Thoracic aorta (tissue), 2 donors: ENCODE data around the gene DISP3. TPM values are rescaled to one million over a fixed set of nuclear protein-coding genes. Genes with fewer than 3 reads are reported as not detected.

Experiments
- ATAC-seq: fragments of 150-250 bp; one replicate; pipeline ENCODE4 v1.8.0; 2017; ENCODE audit warnings: low read depth; ENCODE audit not compliant: insufficient number of reproducible peaks, low FRiP score
- DNase-seq: peaks from one replicate; pipeline ENCODE4 v3.0.0-alpha.2; 2020; ENCODE audit warnings: low spot score
- H3K27ac ChIP-seq, 2 donors: fragments of 200-600 bp; sonication (generic); 1 replicate in 1 of 2; 2 replicates in 1 of 2; pipeline ENCODE4 v1.5.1; 2016; ENCODE audit warnings: mild to moderate bottlenecking in 2 of 2, moderate library complexity in 2 of 2
- H3K27me3 ChIP-seq: fragments of 200-600 bp; sonication (generic); replicated peaks from 2 replicates; pipeline ENCODE4 v1.6.0; 2016; ENCODE audit warnings: mild to moderate bottlenecking; ENCODE audit not compliant: insufficient read depth
- H3K36me3 ChIP-seq: fragments of 200-600 bp; sonication (generic); one replicate; pipeline ENCODE4 v1.5.1; 2016
- H3K4me1 ChIP-seq, 2 donors: fragments of 200-600 bp; sonication (generic); 1 replicate in 1 of 2; 2 replicates in 1 of 2; pipeline versions ENCODE4 v1.5.1 to v1.6.0; 2016; ENCODE audit warnings: low read depth in 2 of 2, mild to moderate bottlenecking in 1 of 2; ENCODE audit not compliant: control insufficient read depth in 1 of 2
- H3K4me3 ChIP-seq: fragments of 200-600 bp; sonication (generic); 2 replicates; pipeline ENCODE4 v1.5.1; 2016; ENCODE audit warnings: mild to moderate bottlenecking
- H3K9me3 ChIP-seq: fragments of 200-600 bp; sonication (generic); 2 replicates; pipeline ENCODE4 v1.5.1; 2016
- total RNA-seq, 2 donors: library from RNA; depleted of rRNA; stranded (reverse); fragments of >200 nt; gene quantifications; one replicate each; pipeline versions ENCODE4 v1.1.0 to v1.2.3, GENCODE V29; 2016
- TF ChIP-seq, protein P1 (sequence below): fragments of 200-600 bp; sonication (generic); IDR thresholded peaks from one replicate; pipeline ENCODE4 v1.5.1; 2019; ENCODE audit warnings: antibody characterized with exemption

The DISP3 gene
- total RNA-seq, 2 donors from 2014 or later: not detected

DNA sequence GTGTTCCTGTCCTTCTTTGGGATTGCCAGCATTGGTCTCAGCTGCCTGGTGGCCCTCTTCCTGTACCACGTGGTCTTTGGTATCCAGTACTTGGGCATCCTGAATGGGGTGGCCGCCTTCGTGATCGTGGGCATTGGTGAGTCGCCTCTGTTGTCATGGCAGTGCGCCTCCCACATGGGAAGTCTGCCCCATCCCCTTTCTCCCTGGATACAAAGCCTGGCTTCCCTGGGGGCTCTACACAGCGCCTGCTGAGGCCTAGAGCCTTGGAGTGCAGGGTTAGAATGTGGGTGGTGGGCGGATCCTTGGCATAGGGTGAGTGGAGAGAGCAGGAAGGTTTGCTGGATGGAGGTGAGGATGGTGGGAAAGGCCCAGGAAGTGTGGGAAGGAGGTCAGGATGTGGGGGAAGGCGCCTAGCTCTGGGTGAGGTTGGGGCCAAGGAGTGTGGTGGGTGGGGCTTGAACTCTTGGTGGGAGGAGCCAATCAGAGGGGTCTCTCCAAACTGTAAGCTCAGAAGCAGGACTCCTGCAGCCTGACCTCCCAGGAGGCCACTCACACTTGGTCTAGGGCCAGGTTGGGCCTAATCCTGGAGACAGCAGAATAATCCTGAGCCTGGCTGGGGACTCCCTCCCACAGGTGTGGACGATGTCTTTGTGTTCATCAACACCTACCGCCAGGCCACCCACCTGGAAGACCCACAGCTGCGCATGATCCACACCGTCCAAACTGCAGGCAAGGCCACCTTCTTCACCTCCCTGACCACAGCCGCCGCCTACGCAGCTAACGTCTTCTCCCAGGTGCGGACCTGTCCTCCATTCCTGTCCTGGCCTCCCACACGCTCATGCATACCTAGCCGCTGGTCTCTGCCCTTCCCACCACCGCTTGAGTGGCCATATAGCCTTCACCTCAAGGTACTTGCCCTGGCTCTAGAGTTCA, 36.7 kb downstream of the DISP3 start:
- no peak for ATAC-seq
- no peaks in the 10 kb centered on the region for H3K4me1 ChIP-seq
- H3K9me3 ChIP-seq: peaks cover 6% of the 10 kb centered on the region
- TF ChIP-seq, protein P1, sequence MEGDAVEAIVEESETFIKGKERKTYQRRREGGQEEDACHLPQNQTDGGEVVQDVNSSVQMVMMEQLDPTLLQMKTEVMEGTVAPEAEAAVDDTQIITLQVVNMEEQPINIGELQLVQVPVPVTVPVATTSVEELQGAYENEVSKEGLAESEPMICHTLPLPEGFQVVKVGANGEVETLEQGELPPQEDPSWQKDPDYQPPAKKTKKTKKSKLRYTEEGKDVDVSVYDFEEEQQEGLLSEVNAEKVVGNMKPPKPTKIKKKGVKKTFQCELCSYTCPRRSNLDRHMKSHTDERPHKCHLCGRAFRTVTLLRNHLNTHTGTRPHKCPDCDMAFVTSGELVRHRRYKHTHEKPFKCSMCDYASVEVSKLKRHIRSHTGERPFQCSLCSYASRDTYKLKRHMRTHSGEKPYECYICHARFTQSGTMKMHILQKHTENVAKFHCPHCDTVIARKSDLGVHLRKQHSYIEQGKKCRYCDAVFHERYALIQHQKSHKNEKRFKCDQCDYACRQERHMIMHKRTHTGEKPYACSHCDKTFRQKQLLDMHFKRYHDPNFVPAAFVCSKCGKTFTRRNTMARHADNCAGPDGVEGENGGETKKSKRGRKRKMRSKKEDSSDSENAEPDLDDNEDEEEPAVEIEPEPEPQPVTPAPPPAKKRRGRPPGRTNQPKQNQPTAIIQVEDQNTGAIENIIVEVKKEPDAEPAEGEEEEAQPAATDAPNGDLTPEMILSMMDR: no peak
- H3K36me3 ChIP-seq: no peaks in the 10 kb centered on the region
- no peak for DNase-seq
- H3K4me3 ChIP-seq: no peak overlapping the region
- no peaks in the 10 kb centered on the region for H3K27me3 ChIP-seq
- H3K27ac ChIP-seq: no peak overlapping the region

DNA sequence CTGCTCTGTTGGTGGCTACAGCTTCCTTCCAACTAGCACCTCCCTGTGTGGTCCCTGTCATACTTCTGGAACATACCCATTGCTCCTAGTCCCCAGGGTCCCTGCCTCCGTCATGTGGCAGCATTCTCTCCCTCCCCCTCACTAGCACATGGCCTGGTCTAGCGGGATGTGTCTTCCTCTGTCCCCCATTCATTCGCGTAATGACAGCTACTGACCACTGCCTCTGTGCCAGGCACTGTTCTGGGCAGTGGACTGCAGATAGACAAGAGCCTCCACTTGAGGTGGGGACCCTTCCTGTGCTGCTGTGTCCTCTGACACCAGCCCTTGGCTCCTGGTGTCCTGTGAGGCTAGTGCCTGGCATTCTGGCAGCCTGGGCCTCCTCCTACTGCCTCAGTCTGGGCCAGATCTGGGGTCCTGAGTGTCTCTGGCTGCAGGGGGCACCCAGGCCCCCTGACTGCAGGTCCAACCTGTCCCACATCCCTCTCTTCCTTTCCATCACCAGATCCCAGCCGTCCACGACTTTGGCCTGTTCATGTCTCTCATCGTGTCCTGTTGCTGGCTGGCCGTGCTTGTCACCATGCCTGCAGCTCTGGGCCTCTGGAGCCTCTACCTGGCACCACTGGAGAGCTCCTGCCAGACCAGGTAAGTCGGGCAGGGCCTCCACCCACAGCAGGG, 38.1 kb downstream of the DISP3 start:
- Histone ChIP-seq H3K9me3 (peaks cover 2% of the 10 kb centered on the region), H3K4me3 (no peak overlapping the region), H3K27ac (no peak overlapping the region), H3K4me1 (no peaks in the 10 kb centered on the region), H3K36me3 (no peaks in the 10 kb centered on the region), H3K27me3 (no peaks in the 10 kb centered on the region)
- no peak for DNase-seq
- ATAC-seq: no peak
- TF ChIP-seq, protein P1: no peak

DNA sequence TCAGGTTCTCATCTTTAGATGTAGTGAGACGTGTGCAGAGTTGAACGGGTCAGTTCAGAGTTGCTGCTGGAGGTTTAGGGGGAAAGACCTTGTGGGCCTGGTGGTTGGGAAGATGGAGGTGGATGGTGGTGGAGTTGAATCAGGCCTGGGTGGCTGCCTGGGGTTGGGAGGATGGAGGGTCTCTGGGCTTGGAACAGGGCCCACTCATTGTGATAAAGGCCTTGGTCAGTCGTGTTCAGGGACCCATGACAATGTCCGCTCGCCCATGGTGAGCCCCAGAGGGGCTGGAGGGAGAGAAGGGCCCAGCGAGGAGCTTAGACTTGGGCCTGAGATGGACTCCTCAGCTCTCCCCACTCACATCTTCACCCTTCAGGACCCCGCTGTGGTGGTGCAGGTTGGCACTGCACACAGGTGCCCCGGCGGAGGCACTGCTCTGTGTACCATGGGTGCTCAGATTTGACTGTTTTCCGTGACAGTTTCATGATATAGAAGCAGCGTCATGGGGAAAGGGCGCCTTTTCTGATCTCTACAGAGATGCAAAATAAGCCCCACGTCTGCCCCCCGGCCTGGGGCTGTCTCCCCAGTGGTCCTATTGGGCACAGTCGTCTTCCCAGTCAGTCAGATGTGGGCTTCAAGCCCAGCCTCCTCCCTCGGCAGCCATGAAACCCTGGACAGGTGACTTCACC, 39.2 kb downstream of the DISP3 start:
- no peak for ATAC-seq
- H3K27ac ChIP-seq: no peak overlapping the region
- no peak for DNase-seq
- no peaks in the 10 kb centered on the region for H3K4me1 ChIP-seq
- no peaks in the 10 kb centered on the region for H3K9me3 ChIP-seq
- TF ChIP-seq, protein P1: no peak
- no peaks in the 10 kb centered on the region for H3K36me3 ChIP-seq
- H3K4me3 ChIP-seq: no peak overlapping the region
- no peaks in the 10 kb centered on the region for H3K27me3 ChIP-seq

DNA sequence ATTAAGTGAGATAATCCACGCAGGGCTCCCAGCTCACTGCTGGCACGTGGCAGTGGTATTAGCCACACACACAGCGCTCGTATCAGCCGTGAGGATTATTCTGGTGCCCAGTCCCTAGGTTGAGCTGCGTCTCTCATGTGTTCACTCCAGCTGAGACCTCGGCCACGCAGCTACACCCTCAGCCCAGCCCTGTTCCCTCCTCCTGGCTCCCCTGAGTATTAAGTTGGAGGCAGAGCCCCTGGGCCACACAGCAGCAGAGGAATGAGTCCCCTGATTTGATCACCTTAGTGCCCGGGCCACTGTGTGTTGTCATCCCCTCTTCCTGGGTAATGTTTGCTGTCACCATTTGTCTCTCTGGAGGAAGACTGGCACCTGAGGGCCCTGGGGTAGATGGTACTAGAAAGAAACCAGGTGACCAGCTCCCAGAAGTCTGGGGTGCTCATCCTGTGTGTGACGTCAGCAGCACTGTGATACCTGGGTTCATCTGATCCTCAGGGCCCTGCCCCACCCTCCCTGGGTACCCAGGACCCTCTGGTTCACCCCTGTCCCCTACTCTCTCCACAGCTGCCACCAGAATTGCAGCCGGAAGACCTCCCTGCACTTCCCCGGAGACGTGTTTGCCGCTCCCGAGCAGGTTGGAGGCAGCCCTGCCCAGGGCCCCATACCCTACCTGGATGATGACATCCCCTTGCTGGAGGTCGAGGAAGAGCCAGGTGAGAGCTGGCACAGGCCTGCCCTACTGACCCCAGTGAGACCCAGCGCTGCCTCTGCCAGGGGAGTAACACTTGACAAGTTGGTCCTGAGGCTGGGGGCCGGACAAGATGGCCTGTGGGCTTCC, 40.1 kb downstream of the DISP3 start:
- DNase-seq (no peak), ATAC-seq (no peak)
- TF ChIP-seq, protein P1: no peak
- Histone ChIP-seq H3K27me3 (no peaks in the 10 kb centered on the region), H3K27ac (no peak overlapping the region), H3K4me3 (no peak overlapping the region), H3K9me3 (no peaks in the 10 kb centered on the region), H3K36me3 (no peaks in the 10 kb centered on the region), H3K4me1 (no peaks in the 10 kb centered on the region)
